HFF-Myc (cell line): Measurements from ENCODE around the gene LARP1.

Source experiments
- DNase-seq: peaks from one replicate; pipeline ENCODE4 v3.0.0-alpha.2; 2011; ENCODE audit warnings: low read depth; ENCODE audit errors: extremely low read depth
- H3K4me3 ChIP-seq: replicated peaks from 2 replicates; pipeline ENCODE4 v1.5.1; 2011; ENCODE audit warnings: low read depth, mild to moderate bottlenecking, control low read depth, low read length
- TF ChIP-seq, protein P1 (sequence below): IDR thresholded peaks from 2 replicates; pipeline ENCODE4 v1.5.1; 2012; ENCODE audit warnings: mild to moderate bottlenecking, low read depth, low read length, control low read depth; ENCODE audit errors: missing control alignments

The LARP1 gene

DNA sequence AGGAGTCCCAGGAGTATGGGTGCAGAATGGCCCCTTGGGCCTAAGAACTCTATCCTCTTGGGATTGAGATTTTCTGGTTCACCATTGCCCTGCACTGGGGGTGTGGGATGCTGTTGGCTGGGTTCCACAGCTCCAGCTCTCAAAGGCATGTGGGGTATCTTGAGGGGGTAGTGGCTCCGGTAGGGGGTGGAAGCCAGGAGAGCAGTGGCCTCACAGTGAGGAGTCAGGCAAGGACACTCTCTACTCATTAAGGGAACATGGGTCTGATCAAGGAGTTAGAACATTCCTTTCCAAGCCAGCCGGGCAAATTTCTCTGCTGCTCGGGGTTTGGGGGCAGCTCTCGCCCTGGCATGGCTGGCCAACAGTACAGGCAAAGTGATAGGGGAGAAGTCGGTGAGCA is 33.0 kb downstream of the LARP1 start:
- TF ChIP-seq, protein P1, sequence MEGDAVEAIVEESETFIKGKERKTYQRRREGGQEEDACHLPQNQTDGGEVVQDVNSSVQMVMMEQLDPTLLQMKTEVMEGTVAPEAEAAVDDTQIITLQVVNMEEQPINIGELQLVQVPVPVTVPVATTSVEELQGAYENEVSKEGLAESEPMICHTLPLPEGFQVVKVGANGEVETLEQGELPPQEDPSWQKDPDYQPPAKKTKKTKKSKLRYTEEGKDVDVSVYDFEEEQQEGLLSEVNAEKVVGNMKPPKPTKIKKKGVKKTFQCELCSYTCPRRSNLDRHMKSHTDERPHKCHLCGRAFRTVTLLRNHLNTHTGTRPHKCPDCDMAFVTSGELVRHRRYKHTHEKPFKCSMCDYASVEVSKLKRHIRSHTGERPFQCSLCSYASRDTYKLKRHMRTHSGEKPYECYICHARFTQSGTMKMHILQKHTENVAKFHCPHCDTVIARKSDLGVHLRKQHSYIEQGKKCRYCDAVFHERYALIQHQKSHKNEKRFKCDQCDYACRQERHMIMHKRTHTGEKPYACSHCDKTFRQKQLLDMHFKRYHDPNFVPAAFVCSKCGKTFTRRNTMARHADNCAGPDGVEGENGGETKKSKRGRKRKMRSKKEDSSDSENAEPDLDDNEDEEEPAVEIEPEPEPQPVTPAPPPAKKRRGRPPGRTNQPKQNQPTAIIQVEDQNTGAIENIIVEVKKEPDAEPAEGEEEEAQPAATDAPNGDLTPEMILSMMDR: no peak
- no peak for DNase-seq
- no peak overlapping the region for H3K4me3 ChIP-seq

GRCh38 chr5:154791535-154791934 is 36.4 kb downstream of the LARP1 start:
- no peak overlapping the region for H3K4me3 ChIP-seq
- no peak for DNase-seq
- TF ChIP-seq, protein P1: no peak

DNA sequence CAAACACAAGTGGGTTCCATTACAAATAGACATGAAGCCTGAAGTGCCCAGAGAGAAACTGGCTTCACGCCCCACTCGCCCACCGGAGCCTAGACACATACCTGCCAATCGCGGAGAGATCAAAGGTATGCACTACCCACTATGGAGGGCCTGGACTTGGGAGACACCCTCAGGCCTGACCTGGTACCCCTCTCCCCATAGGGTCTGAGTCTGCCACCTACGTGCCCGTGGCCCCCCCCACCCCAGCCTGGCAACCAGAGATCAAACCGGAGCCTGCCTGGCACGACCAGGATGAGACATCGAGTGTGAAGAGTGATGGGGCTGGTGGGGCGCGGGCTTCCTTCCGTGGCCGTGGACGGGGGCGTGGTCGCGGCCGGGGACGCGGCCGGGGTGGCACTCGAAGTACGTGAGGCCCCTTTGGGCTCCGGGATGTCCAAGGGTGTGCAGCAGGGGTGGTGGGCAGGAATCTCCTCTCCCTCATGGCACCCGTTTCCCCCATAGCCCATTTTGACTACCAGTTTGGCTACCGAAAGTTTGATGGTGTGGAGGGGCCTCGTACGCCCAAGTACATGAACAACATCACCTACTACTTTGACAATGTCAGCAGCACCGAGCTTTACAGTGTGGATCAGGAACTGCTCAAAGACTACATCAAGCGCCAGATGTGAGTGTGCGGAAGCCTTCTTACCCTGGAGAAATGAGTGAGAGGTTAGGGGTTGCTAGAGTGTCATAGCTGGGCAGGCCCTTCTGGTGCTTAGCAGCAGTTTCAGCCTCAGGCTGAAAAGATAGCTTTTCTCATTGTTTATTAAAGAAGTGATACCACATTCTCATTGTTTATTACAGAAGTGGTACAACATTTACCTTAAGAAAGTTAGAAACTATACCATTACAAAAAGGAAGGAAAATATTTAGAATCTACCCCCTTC is 38.7 kb downstream of the LARP1 start:
- no peak for DNase-seq
- no peak overlapping the region for H3K4me3 ChIP-seq

GRCh38 chr5:154794525-154795234 is 39.5 kb downstream of the LARP1 start:
- no peak for DNase-seq
- TF ChIP-seq, protein P1: no peak
- no peak overlapping the region for H3K4me3 ChIP-seq

More for the DNA sequence above, 38.7 kb downstream of the LARP1 start:
- TF ChIP-seq, protein P1: no peak

GRCh38 chr5:154795235-154795596 is 40.0 kb downstream of the LARP1 start:
- H3K4me3 ChIP-seq: no peak overlapping the region
- TF ChIP-seq, protein P1: no peak
- DNase-seq: no peak

GRCh38 chr5:154797762-154798161 is 42.6 kb downstream of the LARP1 start:
- DNase-seq: no peak
- H3K4me3 ChIP-seq: no peak overlapping the region
- TF ChIP-seq, protein P1: no peak
